ENCODE data around the gene KAT2B. TPM values are rescaled to one million over a fixed set of nuclear protein-coding genes. Genes with fewer than 3 reads are reported as not detected.

Gene KAT2B
- total and polyA plus RNA-seq, 2 of the 13 experiments (the other 11 are each of a cell fraction or from before 2014, with no cell fraction given), result 0.97 to 1.7 TPM

- 94% methylated on average over 2 of the region's 2 CpGs for WGBS (ENCODE audit: low lambda C conversion rate)
- CTCF ChIA-PET (ENCODE audit: low intra/inter-chr PET ratio, low total read pairs), result no interaction called here
Observed at GRCh38 chr3:20143519-20143918, 103.3 kb downstream of the KAT2B start.

More at GRCh38 chr3:20143519-20143918, 103.3 kb downstream of the KAT2B start:
- in situ Hi-C loops (cut with HindIII; ENCODE audit: extremely low pct_ligation_motif_present, low pct_unique_long_range_greater_than_20kb), result no loop called here
- TF ChIP-seq PITX1 (CRISPR knock-in tag; IDR thresholded peaks at IDR 0.05) (no peak), NKX3-1 (CRISPR knock-in tag; IDR thresholded peaks at IDR 0.05) (no peak), ZNF768 (CRISPR knock-in tag; IDR thresholded peaks at IDR 0.05) (no peak), SCMH1 (CRISPR knock-in tag; IDR thresholded peaks at IDR 0.05; ENCODE audit: borderline replicate concordance) (no peak), CTCF (CRISPR knock-in tag; IDR thresholded peaks at IDR 0.05) (no peak), ZNF563 (CRISPR knock-in tag; IDR thresholded peaks at IDR 0.05) (no peak), ZNF557 (CRISPR knock-in tag; IDR thresholded peaks at IDR 0.05) (no peak), ZKSCAN8 (CRISPR knock-in tag; IDR thresholded peaks at IDR 0.05; ENCODE audit: borderline replicate concordance) (no peak), ZBTB25 (CRISPR knock-in tag; IDR thresholded peaks at IDR 0.05) (no peak), CBX5 (CRISPR knock-in tag; IDR thresholded peaks at IDR 0.05; ENCODE audit: borderline replicate concordance) (no peak), ARID2 (CRISPR knock-in tag; IDR thresholded peaks at IDR 0.05; ENCODE audit: borderline replicate concordance) (no peak), HDAC6 (IDR thresholded peaks at IDR 0.05; ENCODE audit: low read depth, low read length) (no peak), ZNF251 (CRISPR knock-in tag; IDR thresholded peaks at IDR 0.05) (no peak), ZNF274 (CRISPR knock-in tag; IDR thresholded peaks at IDR 0.05) (no peak), ZNF883 (CRISPR knock-in tag; IDR thresholded peaks at IDR 0.05; ENCODE audit: not compliant biosample characterization) (no peak), AGO1 (IDR thresholded peaks at IDR 0.05; ENCODE audit: low read depth, low read length, poor library complexity, severe bottlenecking) (no peak), SMARCE1 (IDR thresholded peaks at IDR 0.05; ENCODE audit: borderline replicate concordance) (no peak)
- TF ChIP-seq, protein P1, sequence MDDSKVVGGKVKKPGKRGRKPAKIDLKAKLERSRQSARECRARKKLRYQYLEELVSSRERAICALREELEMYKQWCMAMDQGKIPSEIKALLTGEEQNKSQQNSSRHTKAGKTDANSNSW (CRISPR knock-in tag; IDR thresholded peaks at IDR 0.05; ENCODE audit: borderline replicate concordance), result no peak
- TF ChIP-seq, protein P2, sequence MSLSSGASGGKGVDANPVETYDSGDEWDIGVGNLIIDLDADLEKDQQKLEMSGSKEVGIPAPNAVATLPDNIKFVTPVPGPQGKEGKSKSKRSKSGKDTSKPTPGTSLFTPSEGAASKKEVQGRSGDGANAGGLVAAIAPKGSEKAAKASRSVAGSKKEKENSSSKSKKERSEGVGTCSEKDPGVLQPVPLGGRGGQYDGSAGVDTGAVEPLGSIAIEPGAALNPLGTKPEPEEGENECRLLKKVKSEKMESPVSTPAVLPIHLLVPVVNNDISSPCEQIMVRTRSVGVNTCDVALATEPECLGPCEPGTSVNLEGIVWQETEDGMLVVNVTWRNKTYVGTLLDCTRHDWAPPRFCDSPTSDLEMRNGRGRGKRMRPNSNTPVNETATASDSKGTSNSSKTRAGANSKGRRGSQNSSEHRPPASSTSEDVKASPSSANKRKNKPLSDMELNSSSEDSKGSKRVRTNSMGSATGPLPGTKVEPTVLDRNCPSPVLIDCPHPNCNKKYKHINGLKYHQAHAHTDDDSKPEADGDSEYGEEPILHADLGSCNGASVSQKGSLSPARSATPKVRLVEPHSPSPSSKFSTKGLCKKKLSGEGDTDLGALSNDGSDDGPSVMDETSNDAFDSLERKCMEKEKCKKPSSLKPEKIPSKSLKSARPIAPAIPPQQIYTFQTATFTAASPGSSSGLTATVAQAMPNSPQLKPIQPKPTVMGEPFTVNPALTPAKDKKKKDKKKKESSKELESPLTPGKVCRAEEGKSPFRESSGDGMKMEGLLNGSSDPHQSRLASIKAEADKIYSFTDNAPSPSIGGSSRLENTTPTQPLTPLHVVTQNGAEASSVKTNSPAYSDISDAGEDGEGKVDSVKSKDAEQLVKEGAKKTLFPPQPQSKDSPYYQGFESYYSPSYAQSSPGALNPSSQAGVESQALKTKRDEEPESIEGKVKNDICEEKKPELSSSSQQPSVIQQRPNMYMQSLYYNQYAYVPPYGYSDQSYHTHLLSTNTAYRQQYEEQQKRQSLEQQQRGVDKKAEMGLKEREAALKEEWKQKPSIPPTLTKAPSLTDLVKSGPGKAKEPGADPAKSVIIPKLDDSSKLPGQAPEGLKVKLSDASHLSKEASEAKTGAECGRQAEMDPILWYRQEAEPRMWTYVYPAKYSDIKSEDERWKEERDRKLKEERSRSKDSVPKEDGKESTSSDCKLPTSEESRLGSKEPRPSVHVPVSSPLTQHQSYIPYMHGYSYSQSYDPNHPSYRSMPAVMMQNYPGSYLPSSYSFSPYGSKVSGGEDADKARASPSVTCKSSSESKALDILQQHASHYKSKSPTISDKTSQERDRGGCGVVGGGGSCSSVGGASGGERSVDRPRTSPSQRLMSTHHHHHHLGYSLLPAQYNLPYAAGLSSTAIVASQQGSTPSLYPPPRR (CRISPR knock-in tag; IDR thresholded peaks at IDR 0.05; ENCODE audit: borderline replicate concordance), result no peak
- Histone ChIP-seq H3K9me3 (ENCODE audit: low read length) (no peaks in the 10 kb centered on the region), H3K27me3 (ENCODE audit: control insufficient read depth in 1 of 2, insufficient read depth in 2 of 2, low read length in 2 of 2) (no peaks in the 10 kb centered on the region), H4K20me1 (ENCODE audit: insufficient read depth, low read length) (no peaks in the 10 kb centered on the region), H3K4me2 (ENCODE audit: low read depth, low read length) (no peak overlapping the region), H3K27ac (ENCODE audit: extremely low read length, insufficient read depth, low read length) (no peak overlapping the region), H3K79me2 (ENCODE audit: insufficient read depth, low read length) (no peaks in the 10 kb centered on the region), H3K36me3 (replicated peaks in 1 of 2; ENCODE audit: control insufficient read depth in 1 of 2, insufficient read depth in 2 of 2, low read length in 2 of 2) (no peaks in the 10 kb centered on the region), H3K4me1 (ENCODE audit: insufficient read depth, low read length) (peaks cover 23% of the 10 kb centered on the region), H2AFZ (ENCODE audit: low read length) (no peak overlapping the region), H3K4me3 (replicated peaks in 1 of 3; ENCODE audit: insufficient read depth in 1 of 3, low read depth in 2 of 3, low read length in 3 of 3) (no peak overlapping the region), H3K9ac (ENCODE audit: insufficient read depth, low read depth, low read length) (no peak overlapping the region)
- ATAC-seq (no peak), FAIRE-seq (no peak), DNase-seq (ENCODE audit: low spot score) (no peak)
- no TSS peak for BruUV-seq (replicated peaks)
- POLR2A ChIA-PET, result no interaction called here
- intact Hi-C loops (cut with micrococcal nuclease; ENCODE audit: unreplicated experiment), result no loop called here
